Adrenal gland (tissue), 12 donors: ENCODE data around the gene UBL5. TPM values are rescaled to one million over a fixed set of nuclear protein-coding genes. Genes with fewer than 3 reads are reported as not detected.
A peak's percentile ranks its signal among the peaks of the same experiment; 100 is the strongest.

Experiments
- DNase-seq, 7 donors: peaks; one replicate each; pipeline ENCODE4 v3.0.0-alpha.2; 2019 to 2020
- H3K27ac ChIP-seq, 5 donors: fragments of 200-600 bp; sonication (generic) in 4 of 5; 1 replicate in 3 of 5; 2 replicates in 2 of 5; pipeline versions ENCODE4 v1.5.1 to v1.8.0; 2016 to 2020; ENCODE audit warnings: mild to moderate bottlenecking in 1 of 5
- H3K27me3 ChIP-seq: fragments of 200-600 bp; 2 replicates; pipeline ENCODE4 v1.8.0; 2021
- H3K36me3 ChIP-seq, 2 donors: fragments of 200-600 bp; replicated peaks in 1 of 2; 1 replicate in 1 of 2; 2 replicates in 1 of 2; pipeline versions ENCODE4 v1.5.1 to v1.8.0; 2018 to 2022
- H3K4me1 ChIP-seq, 2 donors: fragments of 200-600 bp; replicated peaks in 1 of 2; 1 replicate in 1 of 2; 2 replicates in 1 of 2; pipeline versions ENCODE4 v1.5.1 to v1.8.0; 2018 to 2021
- H3K4me3 ChIP-seq, 4 donors: fragments of 200-600 bp; sonication (generic) in 3 of 4; one replicate each; pipeline ENCODE4 v1.5.1; 2016 to 2018
- H3K9me3 ChIP-seq, 3 donors: fragments of 200-600 bp; sonication (generic) in 1 of 3; replicated peaks in 1 of 3; 1 replicate in 2 of 3; 2 replicates in 1 of 3; pipeline versions ENCODE4 v1.5.1 to v1.8.0; 2016 to 2021
- POLR2A ChIP-seq, 2 donors: fragments of 450-650 bp; IDR thresholded peaks; one replicate each; pipeline ENCODE4 v1.6.1; 2017; ENCODE audit warnings: antibody characterized with exemption in 2 of 2, mild to moderate bottlenecking in 2 of 2, moderate library complexity in 1 of 2
- WGBS, 4 donors: extraction: QIAGEN DNeasy Blood & Tissue Kit in 2 of 4; methylation state at CpG; one replicate each; pipeline versions ENCODE4 v1.1.5 to v1.1.7; 2013 to 2017; 5-methylcytosine and 5-hydroxymethylcytosine counted together
- intact Hi-C, 2 donors: fragments of 100-400 bp; cut with DNase I; formaldehyde crosslinking; loops; one replicate each; pipeline versions ENCODE4 v1.14.1 to v1.15.0; 2022 to 2023
- polyA plus RNA-seq, 3 donors: library from polyadenylated mRNA; stranded (reverse); fragments of 200-250 nt in 2 of 3; fragments of 350-450 nt in 1 of 3; fragmentation: Illumina TruSeq in 1 of 3; extraction: RNeasy Lipid Tissue Mini Kit (QIAGEN cat#74804) in 1 of 3; gene quantifications; one replicate each; pipeline ENCODE4 v1.2.3, GENCODE V29; 2013 to 2014
- total RNA-seq, 9 donors: library from RNA; depleted of rRNA in 4 of 9; stranded (reverse); fragments of >200 nt in 4 of 9; fragments of 120-200 nt in 1 of 9; fragmentation: NEBNext Ultra II Directional in 1 of 9; extraction: Animal tissue kit (Norgen Biotek cat#: 25700) in 1 of 9; gene quantifications; one replicate each; pipeline versions ENCODE4 v1.1.0 to v1.2.4, GENCODE V29; 2013 to 2023
- TF ChIP-seq, protein P1 (sequence below), 6 experiments: fragments of 450-650 bp in 4 of 6; fragments of 200-600 bp in 2 of 6; sonication (generic) in 1 of 6; IDR thresholded peaks; 1 replicate in 5 of 6; 2 replicates in 1 of 6; pipeline versions ENCODE4 v1.5.1 to v1.8.0; 2016 to 2021; ENCODE audit warnings: antibody characterized with exemption in 6 of 6, mild to moderate bottlenecking in 2 of 6, moderate library complexity in 1 of 6
- donor health status: healthy with polysubstance abuse.
- donor health status: Bipolar disorder and iron deficiency.
- donor health status: DM: yes; HTN: yes; CAD: no.
- donor health status: DM: no; HTN: no; CAD: no.
- donor health status: DM: no; HTN: no; CAD: no.
- donor health status: DM: yes; HTN: yes; CAD: no.

UBL5 gene
- total and polyA plus RNA-seq, 12 donors = 352 to 2,424 (median 513) TPM

DNA sequence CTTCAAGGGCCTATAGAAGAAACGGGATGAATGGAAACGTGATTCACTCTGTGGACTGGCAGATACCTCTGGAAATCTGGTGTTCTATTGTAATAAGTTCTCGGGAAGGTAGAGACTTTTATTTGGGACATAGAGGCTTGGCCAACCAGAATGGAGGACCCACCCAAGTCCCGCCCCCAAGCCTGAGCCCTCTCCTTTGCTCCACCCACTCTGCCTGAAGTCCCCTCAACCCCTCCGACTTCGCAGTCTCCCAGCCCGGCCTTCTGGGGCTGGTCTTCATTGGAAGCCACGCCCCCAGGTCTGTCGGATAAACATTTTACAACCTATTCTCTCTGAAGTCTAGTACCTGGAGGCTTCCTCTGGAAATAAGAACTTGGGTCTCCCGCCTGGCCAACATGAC lies 25.7 kb upstream of the UBL5 start:
- no peaks in the 10 kb centered on the region for H3K27me3 ChIP-seq
- no peak overlapping the region for H3K27ac ChIP-seq
- H3K36me3 ChIP-seq = peaks cover 0 to 11% of the 10 kb centered on the region in 2 donors
- H3K4me3 ChIP-seq = no peak overlapping the region
- no peaks in the 10 kb centered on the region for H3K9me3 ChIP-seq
- WGBS, 4 donors = 90 to 95% (median 93%) methylated on average over 10 of the region's 10 CpGs
- no peaks in the 10 kb centered on the region for H3K4me1 ChIP-seq
- no peak for TF ChIP-seq POLR2A (IDR thresholded peaks at IDR 0.05)
- TF ChIP-seq, protein P1, sequence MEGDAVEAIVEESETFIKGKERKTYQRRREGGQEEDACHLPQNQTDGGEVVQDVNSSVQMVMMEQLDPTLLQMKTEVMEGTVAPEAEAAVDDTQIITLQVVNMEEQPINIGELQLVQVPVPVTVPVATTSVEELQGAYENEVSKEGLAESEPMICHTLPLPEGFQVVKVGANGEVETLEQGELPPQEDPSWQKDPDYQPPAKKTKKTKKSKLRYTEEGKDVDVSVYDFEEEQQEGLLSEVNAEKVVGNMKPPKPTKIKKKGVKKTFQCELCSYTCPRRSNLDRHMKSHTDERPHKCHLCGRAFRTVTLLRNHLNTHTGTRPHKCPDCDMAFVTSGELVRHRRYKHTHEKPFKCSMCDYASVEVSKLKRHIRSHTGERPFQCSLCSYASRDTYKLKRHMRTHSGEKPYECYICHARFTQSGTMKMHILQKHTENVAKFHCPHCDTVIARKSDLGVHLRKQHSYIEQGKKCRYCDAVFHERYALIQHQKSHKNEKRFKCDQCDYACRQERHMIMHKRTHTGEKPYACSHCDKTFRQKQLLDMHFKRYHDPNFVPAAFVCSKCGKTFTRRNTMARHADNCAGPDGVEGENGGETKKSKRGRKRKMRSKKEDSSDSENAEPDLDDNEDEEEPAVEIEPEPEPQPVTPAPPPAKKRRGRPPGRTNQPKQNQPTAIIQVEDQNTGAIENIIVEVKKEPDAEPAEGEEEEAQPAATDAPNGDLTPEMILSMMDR (IDR thresholded peaks at IDR 0.05) = no peak
- no peak for DNase-seq
- intact Hi-C loops = no loop called here

DNA sequence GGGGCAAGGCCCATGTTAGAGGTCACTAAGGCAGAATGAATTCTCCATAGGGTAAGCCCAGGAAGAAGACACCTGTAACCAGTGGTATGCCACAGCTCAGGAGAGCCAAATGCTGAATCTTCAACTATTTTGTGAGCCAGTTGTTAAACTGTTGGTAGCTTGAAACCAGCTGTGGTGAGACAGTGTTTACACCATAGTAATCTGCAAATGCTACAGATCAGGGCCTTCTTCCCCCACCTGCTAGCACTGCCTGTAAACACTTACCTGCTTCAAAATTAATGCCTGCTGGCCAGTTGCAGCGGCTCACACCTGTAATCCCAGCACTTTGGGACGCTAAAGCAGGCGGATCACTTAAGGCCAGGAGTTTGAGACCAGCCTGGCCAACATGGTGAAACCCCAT lies 20.9 kb upstream of the UBL5 start:
- WGBS, 4 donors = 94 to 97% (median 96%) methylated on average over 3 of the region's 3 CpGs
- intact Hi-C loops = no loop called here

DNA sequence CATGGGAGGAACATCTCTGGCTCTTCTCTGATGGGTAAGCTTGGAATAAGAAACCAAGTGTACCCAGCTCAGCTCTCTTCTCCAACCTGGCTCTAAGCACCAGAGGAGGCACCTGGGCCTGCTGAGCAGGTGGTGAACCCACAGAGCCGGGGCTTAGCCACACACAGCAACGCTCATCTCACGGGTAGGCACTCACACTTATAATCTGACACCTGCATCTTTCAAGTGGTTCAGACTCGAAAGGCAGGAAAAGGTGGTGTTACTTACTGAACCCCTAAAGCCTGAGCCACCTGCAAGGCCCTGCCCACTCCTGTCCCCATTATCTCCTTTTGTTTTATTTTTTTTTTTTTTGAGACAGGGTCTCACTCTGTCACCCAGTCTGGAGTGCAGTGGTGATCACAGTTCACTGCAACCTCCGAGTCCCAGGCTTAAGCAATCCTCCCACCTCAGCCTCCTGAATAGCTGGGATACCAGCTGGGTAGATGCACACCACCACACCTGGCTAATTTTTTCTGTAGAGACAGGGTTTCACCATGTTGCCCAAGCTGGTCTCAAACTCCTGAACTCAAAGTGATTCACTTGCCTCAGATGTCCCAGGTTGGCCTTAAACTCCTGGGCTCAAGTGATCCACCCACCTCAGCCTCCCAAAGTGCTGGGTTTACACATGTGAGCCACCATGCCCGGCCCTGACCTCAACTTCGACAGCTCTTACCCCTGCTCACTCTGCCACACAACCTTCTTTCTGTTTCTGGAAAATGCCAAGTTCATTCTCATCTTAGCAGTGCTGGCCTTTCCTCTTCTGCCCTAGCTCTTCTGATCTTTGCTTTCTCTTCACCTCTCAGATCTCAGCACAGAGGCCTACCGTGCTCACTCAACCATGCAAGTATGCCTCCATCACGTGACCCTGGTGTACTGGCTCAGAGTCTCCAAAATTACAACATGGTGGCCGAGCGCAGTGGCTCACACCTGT lies 18.6 kb upstream of the UBL5 start:
- peaks cover 0 to 48% of the 10 kb centered on the region in 2 donors for H3K36me3 ChIP-seq

More for the DNA sequence above, 20.9 kb upstream of the UBL5 start:
- Histone ChIP-seq H3K4me3 (no peak overlapping the region), H3K4me1 (no peaks in the 10 kb centered on the region), H3K27me3 (no peaks in the 10 kb centered on the region), H3K9me3 (no peaks in the 10 kb centered on the region), H3K27ac (no peak overlapping the region), H3K36me3 (peaks cover 0 to 43% of the 10 kb centered on the region in 2 donors)
- DNase-seq = no peak
- TF ChIP-seq POLR2A (IDR thresholded peaks at IDR 0.05) = no peak

DNA sequence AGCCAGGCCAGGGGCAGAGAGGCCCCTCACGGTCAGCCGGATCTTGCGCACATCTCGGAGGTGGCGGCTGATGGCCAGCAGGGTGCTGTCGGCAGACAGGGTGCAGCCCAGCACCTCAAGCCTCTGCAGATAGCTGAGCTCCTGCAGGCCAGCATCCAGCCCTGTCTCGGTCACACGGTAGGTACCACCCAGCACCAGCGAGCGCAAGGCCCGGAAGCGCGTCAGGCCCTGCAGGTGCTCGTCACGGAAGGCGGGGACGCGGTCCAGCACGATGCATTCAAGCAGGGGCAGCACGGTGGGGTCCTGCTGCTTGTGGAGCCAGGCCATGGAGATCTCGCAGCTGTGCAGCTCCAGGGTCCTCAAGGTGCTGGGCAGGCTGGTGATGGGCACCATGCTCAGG lies 16.6 kb upstream of the UBL5 start:
- Histone ChIP-seq H3K27ac (no peak overlapping the region), H3K27me3 (no peaks in the 10 kb centered on the region), H3K36me3 (peaks cover 0 to 51% of the 10 kb centered on the region in 2 donors), H3K4me3 (no peak overlapping the region), H3K9me3 (no peaks in the 10 kb centered on the region), H3K4me1 (no peaks in the 10 kb centered on the region)
- no peak for DNase-seq
- TF ChIP-seq POLR2A (IDR thresholded peaks at IDR 0.05) = no peak
- TF ChIP-seq, protein P1 (IDR thresholded peaks at IDR 0.05) = no peak
- intact Hi-C loops = loop anchor here in 1 of 2 donors (10.0 kb wide), 1 partner anchor 666 kb away; the partner anchor contains the start of gene ZNF317
- 93 to 99% (median 98%) methylated on average over 3 to 21 of the region's 21 CpGs for WGBS, 4 donors

More for the DNA sequence above, 18.6 kb upstream of the UBL5 start:
- Histone ChIP-seq H3K27ac (no peak overlapping the region), H3K9me3 (no peaks in the 10 kb centered on the region), H3K4me3 (no peak overlapping the region), H3K4me1 (no peaks in the 10 kb centered on the region), H3K27me3 (no peaks in the 10 kb centered on the region)
- intact Hi-C loops = no loop called here
- WGBS, 4 donors = 90 to 92% (median 91%) methylated on average over 8 to 11 of the region's 11 CpGs
- TF ChIP-seq POLR2A (IDR thresholded peaks at IDR 0.05) = no peak
- DNase-seq = no peak

DNA sequence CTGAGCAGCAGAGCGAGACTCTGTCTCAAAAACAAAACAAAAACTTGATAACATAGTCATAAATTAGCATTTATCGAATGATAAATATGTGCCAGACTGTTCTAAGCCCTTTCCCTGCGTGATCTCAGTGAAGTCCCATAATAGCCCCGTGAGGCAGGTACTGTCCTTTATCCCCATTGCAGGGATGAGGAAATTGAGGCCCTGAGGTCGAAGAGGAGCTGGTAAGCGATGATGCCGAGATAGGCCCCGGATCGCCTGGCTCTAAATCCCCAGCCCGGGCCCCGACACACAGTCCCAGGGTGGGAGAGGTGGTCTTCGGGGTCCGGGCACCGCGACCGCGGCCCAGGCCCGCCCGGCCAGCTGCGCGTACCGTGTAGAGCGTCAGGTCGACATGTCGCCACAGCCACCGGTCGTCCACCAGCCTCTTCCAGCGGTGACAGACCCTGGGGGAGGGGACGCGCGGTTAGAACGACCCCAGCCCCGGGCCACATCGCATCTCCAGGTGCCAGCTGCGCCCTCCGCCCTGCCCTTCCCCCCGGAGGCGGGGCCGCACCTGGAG lies 9.5 kb upstream of the UBL5 start:
- intact Hi-C loops = loop anchor here in 1 of 2 donors (10.0 kb wide), 1 partner anchor 673 kb away; the partner anchor contains the start of gene ZNF317
- no peak for TF ChIP-seq POLR2A (IDR thresholded peaks at IDR 0.05)
- TF ChIP-seq, protein P1 (IDR thresholded peaks at IDR 0.05) = no peak
- WGBS, 4 donors = 4 to 28% (median 15%) methylated on average over 5 to 39 of the region's 39 CpGs
- H3K27me3 ChIP-seq = no peaks in the 10 kb centered on the region
- H3K9me3 ChIP-seq = no peaks in the 10 kb centered on the region
- no peak for DNase-seq
- peaks cover 5 to 16% of the 10 kb centered on the region in 2 donors for H3K4me1 ChIP-seq
- peak overlapping the region; percentile 51 to 92 (median 82) for H3K4me3 ChIP-seq
- H3K27ac ChIP-seq = peak overlapping the region; percentile 73 to 99 (median 97)
- H3K36me3 ChIP-seq = peaks cover 0 to 11% of the 10 kb centered on the region in 2 donors
